Left ventricle myocardium inferior (tissue), 1 donor: ENCODE results near the gene IFT52. TPM values are rescaled to one million over a fixed set of nuclear protein-coding genes. Genes with fewer than 3 reads are reported as not detected.

Source experiments
- DNase-seq: peaks from one replicate; pipeline ENCODE4 v3.0.0-alpha.2; 2020
- H3K27ac ChIP-seq: fragments of 200-600 bp; replicated peaks from 2 replicates; pipeline ENCODE4 v1.8.0; 2021
- H3K27me3 ChIP-seq: fragments of 200-600 bp; 2 replicates; pipeline ENCODE4 v1.8.0; 2021; ENCODE audit warnings: low read depth
- H3K36me3 ChIP-seq: fragments of 200-600 bp; 2 replicates; pipeline ENCODE4 v1.8.0; 2021
- H3K4me1 ChIP-seq: fragments of 200-600 bp; 2 replicates; pipeline ENCODE4 v1.8.0; 2021
- H3K4me3 ChIP-seq: fragments of 200-600 bp; 2 replicates; pipeline ENCODE4 v1.8.0; 2021; ENCODE audit warnings: mild to moderate bottlenecking, moderate library complexity
- H3K9me3 ChIP-seq: fragments of 200-600 bp; replicated peaks from 2 replicates; pipeline ENCODE4 v1.8.0; 2021
- intact Hi-C: fragments of 100-400 bp; cut with micrococcal nuclease; formaldehyde crosslinking; loops from one replicate; pipeline ENCODE4 v1.11.0; 2022
- total RNA-seq: library from RNA; stranded (reverse); fragmentation: NEBNext Ultra II Directional; extraction: Animal tissue kit (Norgen Biotek cat#: 25700); gene quantifications from one replicate; pipeline ENCODE4 v1.2.1, GENCODE V29; 2021
- TF ChIP-seq, protein P1 (sequence below): fragments of 200-600 bp; IDR thresholded peaks from 2 replicates; pipeline ENCODE4 v1.8.0; 2021; ENCODE audit warnings: antibody characterized with exemption, mild to moderate bottlenecking, borderline replicate concordance
- donor health status: DM: no; HTN: yes; CAD: no; lungs with severe emphysema.

Gene IFT52
- total RNA-seq, 1 donor from 2014 or later, result 6.6 TPM

DNA sequence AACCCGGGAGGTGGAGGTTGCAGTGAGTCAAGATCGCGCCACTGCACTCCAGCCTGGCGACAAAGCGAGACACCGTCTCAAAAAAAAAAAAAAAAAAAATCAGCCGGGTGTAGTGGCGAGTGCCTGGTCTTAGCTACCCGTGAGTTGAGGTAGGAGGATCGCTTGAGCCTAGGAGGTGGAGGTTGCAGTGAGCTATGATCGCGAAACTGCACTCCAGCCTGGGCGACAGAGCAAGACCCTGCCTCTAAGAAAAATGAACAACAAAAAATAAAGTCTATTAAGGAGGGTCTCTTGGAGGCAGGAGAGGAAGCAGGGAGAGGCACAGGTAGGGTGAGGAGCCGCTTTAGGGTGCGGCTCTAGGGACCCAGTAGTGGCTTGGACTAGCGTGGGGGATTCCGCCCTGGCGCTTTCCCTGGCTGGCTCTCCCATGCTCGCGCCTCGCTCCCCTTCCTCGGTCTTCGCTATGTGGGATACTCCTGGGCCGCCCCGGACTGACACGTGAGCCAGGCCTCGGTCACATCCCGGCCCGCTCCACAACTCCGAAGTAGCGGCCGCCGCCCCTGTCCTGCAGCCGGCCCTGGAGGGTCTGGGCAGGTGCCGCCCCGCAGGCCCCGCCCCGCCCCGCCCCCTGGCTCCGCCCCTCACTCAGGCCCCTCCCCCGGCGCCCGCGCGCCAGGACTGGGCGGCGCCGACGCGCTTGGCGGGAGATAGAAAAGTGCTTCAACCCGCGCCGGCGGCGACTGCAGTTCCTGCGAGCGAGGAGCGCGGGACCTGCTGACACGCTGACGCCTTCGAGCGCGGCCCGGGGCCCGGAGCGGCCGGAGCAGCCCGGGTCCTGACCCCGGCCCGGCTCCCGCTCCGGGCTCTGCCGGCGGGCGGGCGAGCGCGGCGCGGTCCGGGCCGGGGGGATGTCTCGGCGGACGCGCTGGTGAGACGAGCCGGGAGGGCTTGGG lies 75.9 kb downstream of the IFT52 start, which contains the start of gene MYBL2:
Gene MYBL2, plus strand, starts transcription at position 739 of the 953 bp plus-strand sequence. Its CDS starts 170 bp downstream, at position 909.
- intact Hi-C loops, result no loop called here
- peaks cover 90% of the 10 kb centered on the region for H3K27me3 ChIP-seq
- H3K4me1 ChIP-seq, result peaks cover 16% of the 10 kb centered on the region
- H3K4me3 ChIP-seq, result peak within 1 kb of the TSS; percentile 47
- peak; percentile 28 for DNase-seq
- H3K27ac ChIP-seq, result no peak within 1 kb of the TSS
- TF ChIP-seq, protein P1, sequence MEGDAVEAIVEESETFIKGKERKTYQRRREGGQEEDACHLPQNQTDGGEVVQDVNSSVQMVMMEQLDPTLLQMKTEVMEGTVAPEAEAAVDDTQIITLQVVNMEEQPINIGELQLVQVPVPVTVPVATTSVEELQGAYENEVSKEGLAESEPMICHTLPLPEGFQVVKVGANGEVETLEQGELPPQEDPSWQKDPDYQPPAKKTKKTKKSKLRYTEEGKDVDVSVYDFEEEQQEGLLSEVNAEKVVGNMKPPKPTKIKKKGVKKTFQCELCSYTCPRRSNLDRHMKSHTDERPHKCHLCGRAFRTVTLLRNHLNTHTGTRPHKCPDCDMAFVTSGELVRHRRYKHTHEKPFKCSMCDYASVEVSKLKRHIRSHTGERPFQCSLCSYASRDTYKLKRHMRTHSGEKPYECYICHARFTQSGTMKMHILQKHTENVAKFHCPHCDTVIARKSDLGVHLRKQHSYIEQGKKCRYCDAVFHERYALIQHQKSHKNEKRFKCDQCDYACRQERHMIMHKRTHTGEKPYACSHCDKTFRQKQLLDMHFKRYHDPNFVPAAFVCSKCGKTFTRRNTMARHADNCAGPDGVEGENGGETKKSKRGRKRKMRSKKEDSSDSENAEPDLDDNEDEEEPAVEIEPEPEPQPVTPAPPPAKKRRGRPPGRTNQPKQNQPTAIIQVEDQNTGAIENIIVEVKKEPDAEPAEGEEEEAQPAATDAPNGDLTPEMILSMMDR, result no peak
- H3K36me3 ChIP-seq, result no peaks in the 10 kb centered on the region
- no peaks in the 10 kb centered on the region for H3K9me3 ChIP-seq

DNA sequence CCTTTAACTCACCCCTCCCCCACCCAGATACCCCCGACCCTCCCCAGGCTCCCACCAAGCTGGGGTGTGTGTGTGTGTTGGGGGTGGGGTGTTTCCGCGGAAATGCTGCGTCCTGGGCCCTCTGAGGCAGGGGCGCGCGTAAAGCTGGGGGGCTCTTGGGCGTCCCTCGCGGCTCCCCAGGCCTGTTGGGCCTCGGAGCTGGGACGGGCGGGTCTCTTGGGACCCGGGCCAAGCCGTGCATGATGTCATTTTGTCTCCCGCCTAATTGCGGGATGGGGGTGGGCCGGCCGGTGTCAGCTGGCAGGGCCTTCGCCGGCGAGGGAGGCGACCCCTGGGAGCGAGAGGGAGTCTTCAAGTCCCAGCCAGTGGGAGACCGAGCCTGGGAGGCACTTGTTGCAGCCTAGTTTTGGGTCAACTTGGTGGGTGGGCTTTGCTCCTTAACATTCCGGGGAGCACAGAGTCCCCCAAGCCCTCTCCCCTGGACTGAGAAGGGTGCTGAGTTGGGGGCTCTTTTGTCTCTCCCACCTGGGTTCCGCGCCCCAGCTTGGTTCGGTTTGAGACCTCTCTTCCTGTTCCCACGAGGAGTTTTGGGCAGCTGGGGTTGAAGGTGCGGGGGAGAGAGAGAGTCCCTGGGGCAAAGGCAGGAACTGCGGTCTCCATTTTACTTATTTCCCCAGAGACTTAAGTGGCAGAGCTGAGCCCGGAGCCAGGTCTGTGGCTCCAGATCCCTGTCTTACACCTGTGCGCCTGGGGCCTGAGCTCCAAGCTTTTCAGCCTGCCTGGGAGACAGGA lies 76.8 kb downstream of the IFT52 start:
- H3K4me3 ChIP-seq, result peak overlapping the region; percentile 47
- TF ChIP-seq, protein P1, result no peak
- H3K4me1 ChIP-seq, result peaks cover 16% of the 10 kb centered on the region
- intact Hi-C loops, result no loop called here
- H3K27ac ChIP-seq, result no peak overlapping the region
- no peak for DNase-seq
- no peaks in the 10 kb centered on the region for H3K9me3 ChIP-seq
- H3K36me3 ChIP-seq, result no peaks in the 10 kb centered on the region
- H3K27me3 ChIP-seq, result peaks cover 93% of the 10 kb centered on the region

DNA sequence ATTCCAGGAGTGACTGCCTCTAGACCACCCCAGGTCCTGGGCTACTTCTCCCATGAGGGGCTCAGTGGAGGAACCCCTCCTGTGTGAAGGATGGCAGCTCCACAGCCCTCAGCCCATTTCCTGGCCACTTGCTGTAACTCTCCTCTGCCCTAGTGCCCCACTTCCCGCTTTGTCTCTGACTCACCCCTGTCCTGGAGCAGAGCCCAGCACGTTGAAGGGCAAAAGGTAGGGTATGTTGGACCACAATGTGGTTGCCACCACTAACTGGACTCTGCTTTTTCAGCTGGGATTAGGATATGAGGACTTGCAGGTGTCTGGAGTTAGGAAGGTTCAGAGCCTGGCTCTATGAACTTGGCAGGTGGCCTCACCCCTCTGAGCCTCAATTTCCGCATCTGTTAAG lies 78.6 kb downstream of the IFT52 start:
- Histone ChIP-seq H3K27ac (no peak overlapping the region), H3K36me3 (no peaks in the 10 kb centered on the region), H3K27me3 (peaks cover 83% of the 10 kb centered on the region), H3K4me1 (peaks cover 16% of the 10 kb centered on the region), H3K9me3 (no peaks in the 10 kb centered on the region), H3K4me3 (no peak overlapping the region)
- DNase-seq, result no peak
- TF ChIP-seq, protein P1, result no peak
- intact Hi-C loops, result no loop called here

DNA sequence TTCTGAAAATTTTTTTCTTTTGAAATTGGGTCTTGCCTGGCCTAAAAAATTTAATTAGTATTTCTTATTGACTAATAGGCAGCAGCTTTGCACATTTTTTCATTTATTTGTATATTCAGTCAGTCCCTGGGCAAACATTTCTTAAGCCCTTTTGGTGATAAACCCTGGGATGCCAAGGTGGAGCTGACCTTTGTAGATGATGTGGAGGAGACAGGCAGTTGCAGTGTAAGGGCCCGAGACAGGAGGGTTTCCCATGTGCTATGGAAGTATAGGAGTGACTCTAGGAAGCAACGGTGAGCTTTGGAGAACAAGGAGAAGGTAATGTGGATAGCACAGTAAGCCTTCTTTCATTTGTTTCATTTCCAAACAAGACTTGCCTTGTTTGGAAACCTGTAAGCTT lies 79.7 kb downstream of the IFT52 start:
- Histone ChIP-seq H3K4me3 (no peak overlapping the region), H3K9me3 (no peaks in the 10 kb centered on the region), H3K4me1 (peaks cover 16% of the 10 kb centered on the region), H3K36me3 (no peaks in the 10 kb centered on the region), H3K27me3 (peaks cover 72% of the 10 kb centered on the region), H3K27ac (no peak overlapping the region)
- intact Hi-C loops, result no loop called here
- DNase-seq, result no peak
- TF ChIP-seq, protein P1, result no peak

DNA sequence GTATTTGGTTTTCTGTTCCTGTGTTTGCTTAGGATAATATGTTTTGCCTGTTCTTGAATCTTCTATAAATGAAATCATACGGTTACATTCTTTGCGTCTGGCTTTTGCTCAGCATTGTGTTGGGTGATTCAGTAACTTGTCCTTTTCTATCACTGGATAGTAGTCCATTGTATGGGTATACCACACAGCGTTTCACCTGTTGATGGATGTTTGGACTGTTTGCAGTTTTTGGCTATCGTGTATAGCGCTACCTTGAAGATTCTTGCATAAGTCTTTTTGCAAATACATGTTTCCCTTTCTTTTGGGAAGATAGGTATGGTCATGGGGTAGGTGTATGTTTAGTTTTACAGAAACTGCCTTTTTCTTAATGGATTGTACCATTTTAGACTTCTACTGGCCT lies 85.6 kb downstream of the IFT52 start:
- no peaks in the 10 kb centered on the region for H3K4me1 ChIP-seq
- peaks cover 13% of the 10 kb centered on the region for H3K27me3 ChIP-seq
- intact Hi-C loops, result no loop called here
- H3K36me3 ChIP-seq, result no peaks in the 10 kb centered on the region
- DNase-seq, result no peak
- H3K4me3 ChIP-seq, result no peak overlapping the region
- TF ChIP-seq, protein P1, result no peak
- H3K27ac ChIP-seq, result no peak overlapping the region
- H3K9me3 ChIP-seq, result no peaks in the 10 kb centered on the region
